Endothelial cell of umbilical vein (primary cell): ENCODE data around the gene MCTP1. TPM values are rescaled to one million over a fixed set of nuclear protein-coding genes. Genes with fewer than 3 reads are reported as not detected.

ENCODE experiments used
- BruUV-seq: library from RNA; stranded (reverse); fragments of 400-500 nt; replicated peaks from 2 replicates; lab custom pipeline; 2021; lab: Mats Ljungman, UMichigan
- CTCF ChIA-PET: fragments of 300-600, 350-600 bp; sonication (Branson Sonifier 250); formaldehyde crosslinking; loops from one replicate; lab custom pipeline; 2021; ENCODE audit warnings: antibody characterized with exemption, inconsistent platforms; lab: Charles Lee
- POLR2A ChIA-PET: fragments of 300-600, 350-600 bp; sonication (Branson Sonifier 250); formaldehyde crosslinking; loops from one replicate; lab custom pipeline; 2021; ENCODE audit warnings: antibody characterized with exemption, inconsistent platforms; lab: Charles Lee
- DNase-seq: peaks from one replicate; pipeline ENCODE4 v3.0.0-alpha.2; 2011; ENCODE audit warnings: low read depth, low spot score
- FAIRE-seq: peaks from 2 replicates; lab custom pipeline; 2011; peaks lifted over from hg19 to GRCh38; lab: Jason Lieb, UNC
- H2AFZ ChIP-seq: 2 replicates; pipeline ENCODE4 v1.6.0; 2012; ENCODE audit warnings: low read depth, low read length, control low read depth, inconsistent platforms
- H3K27ac ChIP-seq: 2 replicates; pipeline ENCODE4 v1.5.1; 2011; ENCODE audit warnings: low read depth, mild to moderate bottlenecking, control low read depth, low read length, moderate library complexity; ENCODE audit not compliant: insufficient read depth
- H3K27me3 ChIP-seq, 2 experiments: 2 replicates each; pipeline versions ENCODE4 v1.6.0 to v1.6.1; 2011; ENCODE audit warnings: low read length in 2 of 2, mixed read lengths in 1 of 2; ENCODE audit not compliant: control insufficient read depth in 2 of 2, insufficient read depth in 2 of 2
- H3K36me3 ChIP-seq, 2 experiments: 2 replicates in 1 of 2; 3 replicates in 1 of 2; pipeline ENCODE4 v1.5.1; 2011; ENCODE audit warnings: low read length in 2 of 2, mild to moderate bottlenecking in 1 of 2, moderate library complexity in 1 of 2; ENCODE audit not compliant: control insufficient read depth in 2 of 2, insufficient read depth in 2 of 2; ENCODE audit errors: extremely low read depth in 1 of 2
- H3K4me1 ChIP-seq: 3 replicates; pipeline ENCODE4 v1.5.1; 2011; ENCODE audit warnings: mild to moderate bottlenecking, low read length; ENCODE audit not compliant: control insufficient read depth, insufficient read depth; ENCODE audit errors: extremely low read depth
- H3K4me2 ChIP-seq: 2 replicates; pipeline ENCODE4 v1.6.1; 2011; ENCODE audit warnings: low read length, control low read depth, mixed read lengths; ENCODE audit not compliant: insufficient read depth
- H3K4me3 ChIP-seq, 3 experiments: fragments of 200-600 bp in 1 of 3; sonication (generic), shearing (Covaris generic) in 1 of 3; replicated peaks in 1 of 3; 2 replicates each; pipeline ENCODE4 v1.5.1; 2011 to 2016; ENCODE audit warnings: control low read depth in 3 of 3, low read length in 3 of 3, mild to moderate bottlenecking in 2 of 3, inconsistent platforms in 1 of 3, low read depth in 1 of 3, moderate library complexity in 1 of 3; ENCODE audit not compliant: insufficient read depth in 1 of 3
- H3K79me2 ChIP-seq: 2 replicates; pipeline ENCODE4 v1.6.0; 2012; ENCODE audit warnings: low read length, inconsistent platforms; ENCODE audit not compliant: control insufficient read depth, insufficient read depth
- H3K9ac ChIP-seq: replicated peaks from 2 replicates; pipeline ENCODE3; 2011; ENCODE audit warnings: low read length, control low read depth; ENCODE audit not compliant: insufficient read depth; ENCODE audit errors: extremely low read depth
- H3K9me1 ChIP-seq: replicated peaks from 3 replicates; pipeline ENCODE4 v1.6.0; 2011; ENCODE audit warnings: mild to moderate bottlenecking, low read length; ENCODE audit not compliant: control insufficient read depth, insufficient read depth; ENCODE audit errors: extremely low read depth
- H3K9me3 ChIP-seq: replicated peaks from 2 replicates; pipeline ENCODE4 v1.5.1; 2012; ENCODE audit warnings: low read length, inconsistent platforms; ENCODE audit not compliant: control insufficient read depth, insufficient read depth
- H4K20me1 ChIP-seq: replicated peaks from 2 replicates; pipeline ENCODE3; 2011; ENCODE audit warnings: mild to moderate bottlenecking, low read length; ENCODE audit not compliant: control insufficient read depth, insufficient read depth; ENCODE audit errors: extremely low read depth
- FOS ChIP-seq: IDR thresholded peaks from 2 replicates; pipeline ENCODE4 v1.6.1; 2011; ENCODE audit warnings: mild to moderate bottlenecking, low read length, moderate library complexity, borderline replicate concordance; ENCODE audit not compliant: insufficient read depth
- GATA2 ChIP-seq: IDR thresholded peaks from 2 replicates; pipeline ENCODE4 v1.7.0; 2011; ENCODE audit warnings: low read depth, mild to moderate bottlenecking, moderate library complexity, mixed read lengths, low read length; ENCODE audit not compliant: insufficient read length, insufficient read depth
- MAX ChIP-seq: IDR thresholded peaks from 2 replicates; pipeline ENCODE4 v1.6.1; 2011; ENCODE audit not compliant: insufficient read depth, insufficient read length
- MYC ChIP-seq: IDR thresholded peaks from one replicate; pipeline ENCODE4 v1.6.1; 2011; ENCODE audit warnings: mild to moderate bottlenecking, low read depth, low read length
- POLR2AphosphoS5 ChIP-seq: IDR thresholded peaks from 2 replicates; pipeline ENCODE4 v1.6.1; 2012; ENCODE audit warnings: low read depth, mild to moderate bottlenecking, control low read depth, low read length, moderate library complexity; ENCODE audit not compliant: insufficient read depth
- dilution Hi-C: fragments of 300-500 bp; cut with MboI; formaldehyde crosslinking; loops from one replicate; pipeline ENCODE4 v1.15.0; 2019; ENCODE audit warnings: low sequenced_read_pairs; ENCODE audit not compliant: extremely low pct_ligation_motif_present
- intact Hi-C: fragments of 100-400 bp; cut with micrococcal nuclease; formaldehyde crosslinking; loops from one replicate; pipeline ENCODE4 v1.10.0; 2022
- polyA plus RNA-seq, 4 experiments: library from polyadenylated mRNA; depleted of rRNA in 3 of 4; stranded (reverse) in 3 of 4; unstranded in 1 of 4; fragments of >200 nt; gene quantifications; 2 replicates each; pipeline versions ENCODE4 v1.2.1 to v1.2.3, GENCODE V29; 2011 to 2012; ENCODE audit warnings: missing spikeins in 1 of 4
- total RNA-seq: library from RNA; stranded (reverse); gene quantifications from 2 replicates; pipeline ENCODE4 v1.2.3, GENCODE V29; 2021

MCTP1 gene
- total and polyA plus RNA-seq, 2 donors (not counting 3 experiments of a cell fraction or from before 2014, with no cell fraction given) = 79.3 to 203 TPM

DNA sequence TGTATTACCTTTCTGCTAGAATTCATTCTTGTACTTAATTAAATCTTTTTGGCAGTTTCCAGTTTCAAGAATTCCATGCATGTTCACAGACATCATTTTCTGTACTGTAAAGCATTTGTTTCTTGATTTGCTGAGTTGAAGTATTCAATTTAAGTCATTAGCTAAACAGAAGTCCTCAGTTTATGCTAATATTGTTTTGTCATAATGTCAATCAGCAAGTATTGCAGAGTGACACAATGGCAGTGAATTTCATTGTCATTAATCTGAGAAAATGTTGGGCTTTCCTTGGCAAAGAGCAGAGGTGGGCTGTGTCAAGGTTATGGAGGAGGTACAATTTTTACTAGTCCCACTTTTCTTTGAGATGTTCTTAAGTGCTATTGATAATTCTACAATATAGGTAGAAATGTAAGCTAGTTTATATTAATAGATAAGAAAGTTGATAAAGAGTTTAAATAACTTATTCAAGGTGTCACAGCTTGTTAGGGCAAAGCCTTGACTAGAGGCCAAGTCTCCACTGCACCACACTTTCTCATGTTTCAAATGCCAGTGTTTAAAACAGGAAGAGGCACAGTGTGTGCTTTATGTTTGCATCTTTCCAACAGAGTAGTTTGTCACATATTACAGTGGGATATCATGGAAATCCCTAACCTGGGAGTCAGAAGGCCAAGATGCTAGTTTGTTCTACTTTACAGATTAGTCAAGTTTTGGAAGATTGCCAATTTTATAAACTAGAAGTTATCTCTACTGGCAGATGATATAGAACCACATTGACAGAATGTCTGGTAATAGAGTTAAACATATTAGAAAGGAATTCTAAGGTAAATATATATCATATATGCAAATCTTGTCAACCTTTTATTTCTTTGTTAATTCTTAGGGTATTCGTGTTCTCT lies 610.2 kb downstream of the MCTP1 start:
- TF ChIP-seq MYC (no peak), GATA2 (peak; percentile 28)
- dilution Hi-C loops = no loop called here
- intact Hi-C loops = loop anchor here (1.0 kb wide), 1 partner anchor 12 kb away; no protein-coding TSS in a partner anchor

GRCh38 chr5:94672746-94673145 lies 612.1 kb downstream of the MCTP1 start:
- Histone ChIP-seq H3K27me3 (no peaks in the 10 kb centered on the region), H3K36me3 (no peaks in the 10 kb centered on the region), H4K20me1 (no peaks in the 10 kb centered on the region), H3K9me3 (no peaks in the 10 kb centered on the region), H3K4me3 (no peak overlapping the region), H3K27ac (no peak overlapping the region), H3K4me1 (peaks cover 5% of the 10 kb centered on the region), H3K4me2 (no peak overlapping the region), H3K9me1 (no peaks in the 10 kb centered on the region), H3K9ac (no peak overlapping the region), H3K79me2 (no peaks in the 10 kb centered on the region), H2AFZ (no peak overlapping the region)
- TF ChIP-seq POLR2AphosphoS5 (no peak), FOS (no peak), MYC (no peak), MAX (no peak)
- DNase-seq (no peak), FAIRE-seq (no peak)
- ChIA-PET POLR2A (no interaction called here), CTCF (no interaction called here)
- intact Hi-C loops = no loop called here
- dilution Hi-C loops = no loop called here
- BruUV-seq = no TSS peak

More for the DNA sequence above, 610.2 kb downstream of the MCTP1 start:
- Histone ChIP-seq H3K79me2 (no peaks in the 10 kb centered on the region), H4K20me1 (no peaks in the 10 kb centered on the region), H3K4me2 (no peak overlapping the region), H3K9me3 (no peaks in the 10 kb centered on the region), H3K4me1 (peaks cover 5% of the 10 kb centered on the region), H3K27ac (no peak overlapping the region), H3K27me3 (no peaks in the 10 kb centered on the region), H3K4me3 (no peak overlapping the region), H2AFZ (no peak overlapping the region), H3K36me3 (no peaks in the 10 kb centered on the region), H3K9ac (no peak overlapping the region), H3K9me1 (no peaks in the 10 kb centered on the region)
- FAIRE-seq (no peak), DNase-seq (peak; percentile 40)
- POLR2A ChIA-PET = no interaction called here
- no TSS peak for BruUV-seq
- CTCF ChIA-PET = interaction anchor here (2.1 kb wide), 1 partner anchor 18 kb away, joined by 7 read pairs; no protein-coding TSS in a partner anchor
